ENCODE data around the gene TMPRSS2.

TMPRSS2 gene

DNA sequence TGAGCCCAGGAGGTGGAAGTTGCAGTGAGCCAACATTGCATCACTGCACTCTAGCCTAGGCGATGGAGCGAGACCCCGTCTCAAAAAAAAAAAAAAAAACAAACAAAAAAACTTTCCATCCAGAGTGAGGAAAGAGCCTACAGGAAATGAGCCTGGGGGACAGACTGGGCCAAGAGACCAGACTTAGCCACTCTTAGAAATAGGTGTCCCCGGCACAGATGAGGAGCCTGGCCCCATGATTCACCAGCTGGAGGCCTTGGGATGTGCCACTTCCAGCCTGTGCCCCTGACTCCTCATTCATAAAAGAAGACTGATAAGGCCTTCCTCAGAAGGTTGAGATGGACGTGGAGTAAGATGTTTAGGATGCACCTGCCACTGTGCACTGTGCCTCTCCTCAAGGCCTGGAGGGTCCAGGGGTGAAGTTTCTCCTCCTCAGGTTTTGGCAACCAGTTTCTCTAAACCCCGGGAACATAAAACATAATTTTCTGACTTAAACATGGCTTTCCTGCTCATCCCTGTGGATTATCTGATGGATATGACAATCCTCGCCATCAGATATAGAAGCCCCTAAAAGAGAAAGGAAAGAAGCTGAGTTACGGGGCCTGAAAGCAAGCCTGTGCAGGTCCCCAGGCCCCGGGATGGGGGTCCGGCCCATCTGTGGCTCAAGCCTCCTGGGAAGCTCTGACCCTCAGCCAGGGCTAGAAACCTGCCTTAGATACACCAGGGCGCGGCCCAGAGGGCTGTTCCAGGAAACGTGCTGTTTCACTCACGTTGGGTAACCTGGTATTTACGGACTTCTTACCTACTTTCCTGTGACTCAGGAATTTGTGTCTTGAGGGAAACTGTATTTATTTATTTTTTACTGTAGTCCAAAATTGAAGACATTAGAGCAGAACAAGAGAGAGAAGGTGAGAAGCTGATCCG, 55.9 kb downstream of the TMPRSS2 start:
- no peak for DNase-seq (ENCODE audit: low read depth, low spot score)

DNA sequence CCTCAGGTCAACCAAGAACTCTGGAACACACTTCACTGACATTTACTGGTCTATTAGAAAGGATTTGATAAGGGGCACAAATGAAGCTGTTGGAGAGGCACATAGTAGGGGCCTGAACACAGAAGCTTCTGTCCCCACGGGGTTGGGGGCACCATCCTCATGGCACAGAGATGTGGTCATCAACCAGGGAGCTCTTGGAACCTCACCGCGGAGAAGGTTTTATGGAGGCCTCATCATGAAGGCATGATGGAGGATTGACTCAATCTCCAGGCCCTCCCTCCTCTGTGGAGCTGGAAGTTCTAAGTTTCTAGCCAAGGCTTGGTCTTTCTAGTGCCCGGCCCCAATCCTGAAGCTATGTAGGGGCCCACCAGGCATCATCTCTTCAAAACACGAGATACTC, 58.3 kb downstream of the TMPRSS2 start:
- no peak for DNase-seq (ENCODE audit: low read depth, low spot score)

DNA sequence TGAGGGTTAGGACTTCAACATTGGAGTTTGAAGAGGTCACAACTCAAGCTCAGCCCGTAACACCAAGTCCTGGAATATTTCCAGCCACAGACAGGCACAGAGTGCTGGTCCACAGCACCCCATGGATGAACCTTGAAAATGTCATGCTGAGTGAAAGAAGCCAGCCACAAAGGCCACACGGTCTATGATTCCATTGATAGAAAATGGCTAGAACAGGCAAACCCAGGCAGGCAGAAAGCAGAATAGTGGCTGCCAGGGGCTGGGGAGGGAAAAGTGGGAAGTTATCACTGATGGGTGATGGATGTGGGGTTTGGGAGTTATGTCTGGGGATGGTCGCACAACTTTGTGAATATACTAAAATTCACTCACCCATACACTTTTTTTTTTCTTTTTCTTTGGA, 60.6 kb downstream of the TMPRSS2 start:
- no peak for DNase-seq (ENCODE audit: low read depth, low spot score)

DNA sequence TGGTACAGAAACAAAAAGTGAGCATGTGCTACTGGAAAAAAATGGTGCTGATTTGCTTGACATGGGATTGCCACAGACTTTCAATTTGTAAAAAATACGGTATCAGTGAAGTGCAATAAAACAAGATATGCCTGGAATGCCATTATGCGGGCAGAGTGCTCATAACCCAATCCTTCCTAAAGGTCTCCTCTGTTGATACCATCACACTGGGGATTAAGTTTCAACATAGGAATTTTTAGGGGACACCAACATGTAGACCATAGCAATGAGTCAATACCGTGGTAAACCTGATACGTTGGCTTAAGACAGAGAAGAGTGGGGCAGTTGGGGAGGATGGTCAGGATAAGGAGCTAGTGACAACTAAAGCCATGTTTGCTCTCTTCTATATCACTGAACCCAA, 61.4 kb downstream of the TMPRSS2 start:
- DNase-seq (ENCODE audit: low read depth, low spot score), result no peak

DNA sequence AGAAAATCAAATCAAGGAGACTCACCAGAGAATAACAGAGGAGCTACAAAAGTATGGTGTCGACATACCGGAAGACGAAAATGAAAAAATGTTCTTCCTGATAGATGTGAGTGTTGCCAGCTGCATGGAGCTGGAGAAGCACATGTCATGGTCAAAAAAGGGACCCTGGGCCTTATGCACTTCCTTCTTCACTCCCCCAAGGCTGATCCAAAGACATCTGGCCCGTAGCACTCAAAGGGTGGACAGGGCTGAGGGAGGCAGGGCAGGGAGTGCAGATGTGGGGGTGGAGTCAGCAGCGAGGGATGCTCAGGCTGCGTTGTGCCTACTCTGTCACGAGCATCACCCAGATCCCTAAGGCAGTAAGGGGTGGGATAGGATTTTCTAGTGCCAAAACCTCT, 62.5 kb downstream of the TMPRSS2 start:
- DNase-seq (ENCODE audit: low read depth, low spot score), result no peak

DNA sequence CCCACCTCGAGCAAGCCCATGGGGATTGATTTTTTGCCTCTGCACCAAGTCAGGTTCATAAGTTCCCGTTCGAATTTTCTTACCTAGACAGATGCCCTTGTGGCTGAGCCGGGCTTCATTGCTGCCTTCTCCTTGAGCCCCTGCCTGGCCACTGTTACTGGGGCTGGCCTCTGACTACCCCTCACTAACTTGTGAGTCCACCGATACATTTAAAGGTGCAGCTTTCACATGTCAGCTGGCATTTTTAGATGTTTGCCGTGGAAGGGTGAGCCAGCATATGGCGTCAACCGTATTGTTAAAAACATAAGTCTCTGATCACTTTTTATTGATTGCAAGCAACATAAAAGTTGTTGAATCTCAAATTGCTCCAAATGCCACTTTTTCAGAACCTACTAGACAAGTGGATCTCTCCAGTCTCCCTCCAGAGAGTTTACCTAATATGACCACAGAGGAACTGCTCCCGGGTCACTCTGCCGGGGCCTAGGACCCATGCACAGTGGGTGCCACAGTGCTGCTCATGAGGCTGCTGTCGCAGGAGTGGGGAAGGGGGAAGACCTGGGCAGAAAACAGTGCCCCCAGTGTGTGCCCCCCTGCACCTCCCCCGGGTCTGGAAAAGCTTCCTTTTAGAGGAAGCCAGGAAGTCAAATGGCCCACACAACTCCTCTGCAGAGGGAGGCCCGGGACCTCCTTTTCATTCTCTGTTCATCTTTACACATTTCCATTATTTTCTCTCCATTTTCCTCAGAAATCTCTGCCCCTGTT, 63.1 kb downstream of the TMPRSS2 start:
- no peak for DNase-seq (ENCODE audit: low read depth, low spot score)

DNA sequence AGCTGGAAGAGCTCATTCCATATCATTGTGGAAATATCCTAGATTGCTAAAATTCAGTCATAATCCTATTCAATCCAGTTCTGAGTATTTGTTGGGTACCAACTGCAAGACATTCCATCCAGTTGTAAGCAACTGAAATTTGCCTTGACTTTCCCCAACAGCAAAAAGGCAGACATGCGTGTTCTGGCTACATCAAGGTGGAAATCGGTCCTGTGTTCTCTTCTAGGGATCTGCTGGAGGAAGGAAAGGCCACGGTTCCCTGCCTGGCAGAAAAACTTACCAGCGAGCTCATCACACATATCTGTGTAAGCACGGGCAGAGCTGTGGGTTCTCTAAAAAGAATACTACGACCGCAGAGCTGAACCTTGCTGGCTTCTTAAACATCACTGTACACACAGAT, 64.4 kb downstream of the TMPRSS2 start:
- DNase-seq (ENCODE audit: low read depth, low spot score), result no peak

DNA sequence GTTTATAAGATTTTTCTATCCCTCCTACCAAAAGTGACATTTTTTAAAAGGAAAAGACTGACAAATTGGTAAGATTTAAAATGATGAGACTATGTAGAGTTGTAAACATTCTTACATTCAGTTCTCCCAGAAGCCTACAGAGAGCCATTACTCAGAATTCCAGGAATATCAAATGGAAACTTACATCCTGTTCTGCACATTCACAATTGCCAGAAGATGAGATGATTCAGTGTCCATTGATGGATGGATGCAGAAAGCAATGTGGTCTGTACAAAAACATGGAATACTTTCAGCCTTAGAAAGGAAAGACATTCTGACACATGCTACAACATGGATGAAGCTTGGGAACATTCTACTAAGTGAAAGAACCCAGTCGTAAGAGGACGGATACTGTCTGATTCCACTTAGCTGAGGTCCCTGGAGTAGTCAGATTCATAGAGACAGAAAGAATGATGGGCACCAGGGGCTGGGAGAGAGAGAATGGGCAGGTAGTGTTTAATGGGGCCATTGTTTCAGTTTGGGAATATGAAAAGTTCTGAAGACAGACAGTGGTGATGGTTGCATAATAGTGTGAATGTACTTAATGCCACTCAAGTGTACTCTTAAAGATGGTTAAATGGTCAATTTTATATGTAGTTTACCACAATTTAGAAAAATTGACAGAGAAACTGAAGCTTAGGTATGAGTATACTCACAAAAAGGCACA, 65.3 kb downstream of the TMPRSS2 start:
- DNase-seq (ENCODE audit: low read depth, low spot score), result no peak

DNA sequence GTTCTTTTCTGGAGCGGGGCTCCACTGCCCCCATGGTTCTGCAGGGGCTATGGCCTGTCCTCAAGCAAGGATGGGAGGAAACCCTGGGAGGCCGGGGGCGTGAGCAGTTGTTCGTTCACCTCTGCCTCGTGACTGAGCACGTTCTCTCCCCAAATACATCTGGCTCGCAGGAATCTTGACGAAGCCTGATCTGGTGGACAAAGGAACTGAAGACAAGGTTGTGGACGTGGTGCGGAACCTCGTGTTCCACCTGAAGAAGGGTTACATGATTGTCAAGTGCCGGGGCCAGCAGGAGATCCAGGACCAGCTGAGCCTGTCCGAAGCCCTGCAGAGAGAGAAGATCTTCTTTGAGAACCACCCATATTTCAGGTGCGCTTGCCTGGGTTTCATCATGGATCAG, 66.4 kb downstream of the TMPRSS2 start:
- DNase-seq (ENCODE audit: low read depth, low spot score), result no peak

DNA sequence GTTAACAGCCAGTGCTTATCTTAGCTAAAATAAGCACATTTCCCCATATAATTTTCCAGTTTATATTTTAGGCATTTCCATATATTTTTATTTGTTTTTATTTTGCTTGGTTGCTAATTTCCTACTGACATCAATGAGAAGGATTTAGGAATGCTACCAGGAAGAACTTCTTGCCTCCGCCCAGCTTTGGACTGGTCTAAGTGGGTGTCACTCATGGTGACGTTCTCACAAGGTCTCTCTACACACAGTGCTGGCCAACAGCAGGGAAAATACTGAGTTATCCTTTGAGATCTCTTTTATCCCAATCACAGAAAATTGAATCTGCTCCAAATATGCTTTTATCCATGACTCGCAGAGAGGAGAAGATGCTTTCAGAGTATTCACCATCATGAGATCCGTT, 68.7 kb downstream of the TMPRSS2 start:
- DNase-seq (ENCODE audit: low read depth, low spot score), result no peak

DNA sequence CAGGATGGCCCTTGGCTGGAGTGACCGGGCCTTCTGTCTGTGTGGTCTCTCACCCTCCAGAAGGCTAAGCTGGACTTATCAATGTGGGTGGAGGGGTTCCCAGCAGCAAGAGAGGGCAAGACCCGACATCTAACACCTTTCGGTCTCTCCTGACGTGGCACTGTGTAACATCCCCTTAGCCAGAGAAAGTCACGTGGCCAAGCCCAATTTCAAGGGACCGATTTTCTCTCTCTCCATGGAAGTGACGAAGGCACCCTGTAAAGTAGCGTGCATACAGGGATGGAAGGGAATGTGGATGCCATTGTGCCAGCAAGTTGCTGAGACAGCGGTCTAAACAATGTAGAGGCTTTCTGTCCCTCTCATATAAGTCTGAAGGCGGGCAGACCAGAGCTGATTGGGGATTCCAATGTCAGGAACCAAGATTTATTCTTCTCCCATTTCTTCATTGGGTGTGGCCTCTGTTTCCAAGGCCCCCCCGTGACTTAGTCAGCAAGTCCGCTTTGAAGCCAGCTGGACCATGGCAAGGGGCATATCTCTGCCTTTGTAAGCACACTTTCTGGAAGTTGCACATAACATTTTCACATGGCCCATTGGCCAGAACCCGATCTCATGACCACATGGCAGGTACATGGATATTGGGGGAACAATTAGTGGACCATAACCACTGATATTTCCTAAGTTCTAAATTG, 69.4 kb downstream of the TMPRSS2 start:
- no peak for DNase-seq (ENCODE audit: low read depth, low spot score)

DNA sequence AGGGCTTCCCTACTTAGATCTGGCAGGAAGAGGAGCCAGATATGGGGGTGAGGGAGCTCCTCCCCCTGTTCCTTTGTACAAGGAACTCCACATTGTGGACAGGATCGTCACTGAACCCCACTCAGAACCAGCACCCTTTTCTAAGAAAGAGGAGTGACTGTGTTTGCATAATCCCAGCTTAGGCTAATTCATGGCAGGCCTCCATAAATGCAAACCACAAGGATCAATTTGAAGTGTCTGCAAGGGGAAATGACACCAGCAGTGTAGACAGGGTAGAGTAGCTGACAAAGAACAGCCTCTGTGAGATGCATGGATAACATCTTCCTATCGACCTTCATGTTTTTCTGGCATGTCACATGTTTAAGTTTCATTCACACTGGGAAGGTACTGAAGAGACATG, 70.2 kb downstream of the TMPRSS2 start:
- DNase-seq (ENCODE audit: low read depth, low spot score), result no peak

DNA sequence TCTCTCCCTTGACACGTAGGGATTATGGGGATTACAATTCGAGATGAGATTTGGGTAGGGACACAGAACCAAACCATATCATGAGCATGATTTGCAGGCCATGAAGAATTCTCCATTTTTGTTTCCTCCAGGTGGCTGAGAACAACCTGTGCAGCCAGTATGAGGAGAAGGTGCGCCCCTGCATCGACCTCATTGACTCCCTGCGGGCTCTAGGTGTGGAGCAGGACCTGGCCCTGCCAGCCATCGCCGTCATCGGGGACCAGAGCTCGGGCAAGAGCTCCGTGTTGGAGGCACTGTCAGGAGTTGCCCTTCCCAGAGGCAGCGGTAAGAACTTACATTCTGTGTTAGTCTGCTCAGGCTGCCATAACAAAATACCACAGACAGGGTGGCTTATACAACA, 72.3 kb downstream of the TMPRSS2 start:
- DNase-seq (ENCODE audit: low read depth, low spot score), result no peak

DNA sequence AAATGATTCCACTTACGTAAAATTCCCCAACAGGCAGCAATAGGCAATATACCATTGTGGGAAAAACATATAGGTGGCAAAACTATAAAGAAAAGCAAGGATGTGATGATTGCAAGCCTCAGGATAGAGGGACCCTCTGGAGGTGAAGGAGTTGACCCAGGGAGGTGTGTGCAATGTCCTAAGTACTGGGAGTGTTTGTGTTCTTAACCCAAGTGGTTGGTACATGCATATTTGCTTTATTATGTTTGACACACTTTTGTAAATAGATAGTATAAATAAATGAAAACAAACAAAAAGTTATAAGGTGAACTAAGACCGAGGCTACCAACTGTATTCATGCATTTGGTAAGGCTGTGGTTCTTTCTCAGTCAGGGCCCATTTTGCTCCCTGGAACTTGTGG, 74.4 kb downstream of the TMPRSS2 start:
- DNase-seq (ENCODE audit: low read depth, low spot score), result no peak

DNA sequence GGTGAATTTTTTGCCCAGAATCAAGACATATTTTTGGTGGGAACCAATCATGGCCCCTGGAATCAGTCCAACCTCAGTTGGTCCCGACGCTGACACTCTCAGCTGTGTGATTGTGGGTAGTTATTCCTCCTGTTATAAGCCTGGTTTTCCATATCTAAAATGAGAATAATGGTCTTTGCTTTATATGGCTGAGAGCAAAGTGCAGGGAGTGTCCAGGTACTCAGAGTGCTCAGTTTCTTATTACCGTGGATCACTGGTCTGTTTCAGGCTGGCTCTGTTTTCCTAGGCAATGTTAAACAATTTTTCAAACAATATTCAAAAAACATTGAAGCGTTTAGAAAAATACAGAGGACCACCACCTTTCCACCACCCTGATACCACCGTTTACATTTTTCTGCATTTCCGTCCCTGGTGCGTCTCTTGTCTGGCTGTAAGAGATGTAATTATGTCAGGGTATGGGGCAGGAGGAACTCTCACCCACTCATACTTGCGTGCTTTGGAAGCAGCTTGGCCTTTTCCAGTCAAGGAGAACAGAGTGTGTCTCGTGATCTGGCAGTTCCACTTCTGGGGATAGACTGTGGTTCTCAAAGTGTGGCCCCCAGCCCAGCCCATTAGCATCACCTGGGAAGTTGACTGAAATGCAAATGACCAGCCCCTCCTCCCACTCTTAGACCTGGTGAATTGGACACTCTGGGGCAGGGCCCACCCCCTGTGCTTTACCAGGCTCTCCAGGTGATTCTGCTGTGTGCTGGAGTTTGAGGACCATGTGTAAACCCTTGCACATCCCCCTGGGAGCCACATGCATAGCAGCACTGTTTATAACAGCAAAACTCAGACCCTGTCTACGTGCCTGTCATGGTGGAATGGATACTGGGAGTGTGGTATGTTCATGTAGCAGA, 75.1 kb downstream of the TMPRSS2 start:
- no peak for DNase-seq (ENCODE audit: low read depth, low spot score)

DNA sequence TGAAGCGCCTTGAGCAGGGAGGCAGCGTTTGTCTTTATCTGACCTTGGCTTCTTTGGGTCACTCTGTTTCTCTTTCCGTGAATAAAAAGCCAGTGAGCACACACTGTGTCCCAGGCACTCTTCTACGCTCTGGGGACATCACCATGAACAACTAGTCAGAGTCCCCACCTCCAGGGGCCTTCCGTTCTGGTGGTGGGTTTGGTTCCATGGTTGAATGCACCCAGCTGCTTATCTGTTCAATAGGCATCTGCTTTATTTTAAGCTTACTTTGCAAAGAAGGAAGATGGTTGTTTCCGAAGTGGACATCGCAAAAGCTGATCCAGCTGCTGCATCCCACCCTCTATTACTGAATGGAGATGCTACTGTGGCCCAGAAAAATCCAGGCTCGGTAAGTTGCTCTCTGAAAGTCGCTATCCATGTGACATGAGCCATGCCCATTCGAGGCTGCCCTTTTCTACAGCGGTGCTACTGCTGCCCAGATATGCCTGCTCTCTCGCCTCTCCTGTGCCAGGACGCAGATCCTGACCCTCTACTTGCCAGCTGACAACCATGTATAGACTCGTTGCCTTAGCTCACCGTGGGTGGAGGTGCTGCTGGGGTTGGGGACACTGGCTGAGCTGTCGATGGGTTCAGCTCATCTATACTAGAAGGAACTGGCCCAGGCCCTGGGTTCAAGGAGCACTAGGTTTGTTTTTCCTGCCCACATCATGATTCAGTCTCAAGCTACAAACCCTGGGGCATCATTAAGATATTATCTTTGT, 76.0 kb downstream of the TMPRSS2 start:
- DNase-seq (ENCODE audit: low read depth, low spot score), result no peak

DNA sequence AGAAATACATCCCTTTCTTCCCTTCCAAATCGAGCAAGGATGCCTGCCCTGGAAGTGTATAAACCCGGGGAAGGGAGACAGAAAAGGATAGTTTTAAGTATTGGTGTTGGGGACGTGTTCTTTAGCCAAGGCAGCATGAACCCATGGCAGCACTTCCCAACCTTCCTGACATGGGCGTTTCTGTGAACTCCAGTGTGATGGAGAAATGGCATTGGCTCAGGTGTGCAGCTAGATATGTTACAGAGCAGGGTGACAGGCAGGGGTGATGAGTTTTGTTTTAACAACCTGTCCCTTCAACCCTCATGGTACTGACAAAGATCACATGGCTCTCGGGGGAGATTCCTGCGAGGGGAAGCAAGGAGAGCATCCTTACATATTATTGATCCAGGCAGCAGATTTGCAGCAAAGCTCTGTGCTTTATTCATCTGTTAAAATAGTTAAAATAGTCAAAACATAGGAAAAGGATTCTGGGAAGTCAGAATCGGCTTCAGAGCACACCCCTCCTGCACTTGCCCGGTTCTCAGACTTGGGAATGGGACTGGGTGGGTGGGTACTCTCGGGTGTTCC, 78.0 kb downstream of the TMPRSS2 start:
- no peak for DNase-seq (ENCODE audit: low read depth, low spot score)

DNA sequence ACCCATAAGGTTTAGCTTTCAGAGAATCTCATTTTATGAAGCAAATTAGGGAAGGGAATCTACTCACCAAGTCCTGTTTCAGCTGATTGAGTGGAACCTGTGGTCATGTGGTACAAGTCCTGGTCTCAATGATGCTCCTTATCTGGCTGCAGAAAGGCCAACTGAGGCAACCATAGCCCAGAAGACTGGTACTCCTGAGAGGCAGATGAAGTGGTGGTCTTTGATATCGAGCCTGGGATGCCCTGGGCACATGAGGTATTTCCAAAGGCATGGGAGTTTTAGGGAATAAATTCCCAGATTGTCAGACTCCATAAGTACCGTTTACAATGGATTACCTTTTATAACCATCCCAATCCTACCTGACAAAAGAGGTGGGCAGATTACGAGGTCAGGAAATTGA, 78.7 kb downstream of the TMPRSS2 start:
- DNase-seq (ENCODE audit: low read depth, low spot score), result no peak

DNA sequence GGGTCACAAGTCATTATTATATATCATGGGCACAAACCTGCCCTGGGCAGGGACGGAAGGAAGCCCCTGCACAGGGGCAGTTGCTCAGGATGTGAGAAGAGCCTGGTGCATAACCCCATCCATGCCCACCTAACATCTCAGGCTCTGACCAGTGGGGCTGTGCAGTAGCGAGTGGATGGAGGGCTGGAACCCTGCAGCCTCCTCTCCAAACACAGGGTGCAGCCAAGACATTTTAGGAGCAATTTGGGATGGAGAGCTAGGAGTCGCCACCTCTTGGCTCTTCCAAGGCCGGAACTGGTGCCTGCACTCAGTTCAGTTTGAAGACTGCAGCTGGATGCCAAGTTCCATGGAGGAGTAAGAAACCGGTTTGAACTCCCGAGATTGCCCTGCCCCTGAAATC, 79.1 kb downstream of the TMPRSS2 start:
- DNase-seq (ENCODE audit: low read depth, low spot score), result no peak

DNA sequence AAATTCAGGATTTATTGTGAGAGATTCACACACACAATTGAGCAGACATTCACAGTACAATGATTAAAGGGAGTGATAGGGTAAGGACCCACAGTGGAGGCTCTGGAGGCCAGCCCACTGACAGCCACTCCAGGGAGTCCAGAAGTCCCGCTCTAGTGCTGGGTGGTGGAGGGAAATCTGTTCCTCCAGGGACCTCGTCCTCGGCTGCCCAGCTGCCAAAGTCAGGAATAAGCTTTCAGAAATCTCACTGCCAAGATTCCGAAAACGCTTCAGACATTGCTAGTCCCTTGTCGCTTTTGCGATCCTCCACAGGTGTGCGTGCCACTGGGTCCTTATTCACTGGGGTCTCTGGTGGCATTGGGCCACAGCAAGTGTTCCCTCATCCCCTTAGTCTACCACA, 79.6 kb downstream of the TMPRSS2 start:
- no peak for DNase-seq (ENCODE audit: low read depth, low spot score)
